ENCODE measurements around the gene FSD2. TPM values are rescaled to one million over a fixed set of nuclear protein-coding genes. Genes with fewer than 3 reads are reported as not detected.

Gene FSD2
- total and polyA plus RNA-seq, 9 of the 15 experiments (the other 6 are each of a cell fraction or from before 2014, with no cell fraction given), result 0.01 to 0.06 TPM; not detected in 7

DNA sequence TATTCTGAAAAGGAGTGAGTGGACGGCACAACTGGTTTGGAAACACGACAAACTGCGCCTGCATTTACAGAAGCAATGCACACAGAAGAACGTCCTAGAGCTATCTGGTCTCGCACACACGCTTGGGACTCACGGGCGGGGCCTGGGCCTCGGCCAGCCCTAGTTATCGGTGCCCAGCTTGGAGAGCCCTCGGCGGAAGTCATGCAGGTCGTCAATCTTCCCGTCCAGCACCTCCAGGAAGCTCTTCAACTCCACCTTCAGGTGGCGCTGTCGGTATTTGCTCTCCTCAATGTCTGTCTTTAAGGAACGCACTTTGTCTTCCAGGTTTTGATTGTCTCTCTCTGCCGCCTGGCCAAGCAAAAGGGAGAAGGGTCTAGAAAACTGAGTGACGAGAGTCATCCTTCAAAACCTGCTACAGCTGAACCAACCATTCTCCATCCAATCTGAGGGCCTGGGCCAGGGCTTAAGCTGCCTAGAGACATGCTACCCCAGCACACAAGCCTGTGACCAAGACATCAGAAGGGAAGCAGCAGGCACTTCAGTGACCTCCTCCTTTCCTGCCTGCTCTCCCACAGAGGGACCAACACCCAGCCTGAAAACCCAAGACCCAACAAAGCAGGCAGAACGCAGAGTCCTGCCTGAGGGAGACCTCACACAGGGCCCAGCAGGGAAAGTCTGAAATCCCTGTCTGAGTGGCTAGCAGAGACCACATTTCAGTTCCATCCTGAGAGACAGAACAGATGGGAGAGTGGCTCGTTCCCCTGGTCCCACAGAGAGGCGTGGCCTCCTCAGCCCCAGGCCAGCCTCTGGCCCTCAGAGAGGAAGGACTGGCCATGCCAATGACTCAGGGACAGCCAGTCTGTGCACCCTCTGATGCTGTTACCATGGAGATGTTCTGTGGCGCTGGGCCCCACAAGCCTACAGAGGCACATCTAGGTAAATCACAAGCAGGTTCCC is 44.0 kb upstream of the FSD2 start (continued):
- TF ChIP-seq, protein P1, sequence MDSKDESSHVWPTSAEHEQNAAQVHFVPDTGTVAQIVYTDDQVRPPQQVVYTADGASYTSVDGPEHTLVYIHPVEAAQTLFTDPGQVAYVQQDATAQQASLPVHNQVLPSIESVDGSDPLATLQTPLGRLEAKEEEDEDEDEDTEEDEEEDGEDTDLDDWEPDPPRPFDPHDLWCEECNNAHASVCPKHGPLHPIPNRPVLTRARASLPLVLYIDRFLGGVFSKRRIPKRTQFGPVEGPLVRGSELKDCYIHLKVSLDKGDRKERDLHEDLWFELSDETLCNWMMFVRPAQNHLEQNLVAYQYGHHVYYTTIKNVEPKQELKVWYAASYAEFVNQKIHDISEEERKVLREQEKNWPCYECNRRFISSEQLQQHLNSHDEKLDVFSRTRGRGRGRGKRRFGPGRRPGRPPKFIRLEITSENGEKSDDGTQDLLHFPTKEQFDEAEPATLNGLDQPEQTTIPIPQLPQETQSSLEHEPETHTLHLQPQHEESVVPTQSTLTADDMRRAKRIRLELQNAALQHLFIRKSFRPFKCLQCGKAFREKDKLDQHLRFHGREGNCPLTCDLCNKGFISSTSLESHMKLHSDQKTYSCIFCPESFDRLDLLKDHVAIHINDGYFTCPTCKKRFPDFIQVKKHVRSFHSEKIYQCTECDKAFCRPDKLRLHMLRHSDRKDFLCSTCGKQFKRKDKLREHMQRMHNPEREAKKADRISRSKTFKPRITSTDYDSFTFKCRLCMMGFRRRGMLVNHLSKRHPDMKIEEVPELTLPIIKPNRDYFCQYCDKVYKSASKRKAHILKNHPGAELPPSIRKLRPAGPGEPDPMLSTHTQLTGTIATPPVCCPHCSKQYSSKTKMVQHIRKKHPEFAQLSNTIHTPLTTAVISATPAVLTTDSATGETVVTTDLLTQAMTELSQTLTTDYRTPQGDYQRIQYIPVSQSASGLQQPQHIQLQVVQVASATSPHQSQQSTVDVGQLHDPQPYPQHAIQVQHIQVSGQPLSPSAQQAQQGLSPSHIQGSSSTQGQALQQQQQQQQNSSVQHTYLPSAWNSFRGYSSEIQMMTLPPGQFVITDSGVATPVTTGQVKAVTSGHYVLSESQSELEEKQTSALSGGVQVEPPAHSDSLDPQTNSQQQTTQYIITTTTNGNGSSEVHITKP (IDR thresholded peaks at IDR 0.05; ENCODE audit: partially characterized antibody), result no peak
- no peak for TF ChIP-seq RBM14 (IDR thresholded peaks at IDR 0.05; ENCODE audit: borderline replicate concordance, insufficient read depth, low read depth, low read length)
- TF ChIP-seq TAF9B (IDR thresholded peaks at IDR 0.05; ENCODE audit: partially characterized antibody), result no peak
- no peak for TF ChIP-seq ZNF316 (IDR thresholded peaks at IDR 0.05)
- TF ChIP-seq ZEB2 (IDR thresholded peaks at IDR 0.05), result no peak
- no peak for TF ChIP-seq HSF4 (CRISPR knock-in tag; IDR thresholded peaks at IDR 0.05; ENCODE audit: borderline replicate concordance)
- no peak for TF ChIP-seq POU5F1 (IDR thresholded peaks at IDR 0.05; ENCODE audit: borderline replicate concordance, low read depth, low read length, partially characterized antibody)
- TF ChIP-seq ESRRA (IDR thresholded peaks at IDR 0.05; ENCODE audit: borderline replicate concordance, low read depth), result peak; percentile 50; the same call in 1 of the 2 replicates
- TF ChIP-seq, protein P2, sequence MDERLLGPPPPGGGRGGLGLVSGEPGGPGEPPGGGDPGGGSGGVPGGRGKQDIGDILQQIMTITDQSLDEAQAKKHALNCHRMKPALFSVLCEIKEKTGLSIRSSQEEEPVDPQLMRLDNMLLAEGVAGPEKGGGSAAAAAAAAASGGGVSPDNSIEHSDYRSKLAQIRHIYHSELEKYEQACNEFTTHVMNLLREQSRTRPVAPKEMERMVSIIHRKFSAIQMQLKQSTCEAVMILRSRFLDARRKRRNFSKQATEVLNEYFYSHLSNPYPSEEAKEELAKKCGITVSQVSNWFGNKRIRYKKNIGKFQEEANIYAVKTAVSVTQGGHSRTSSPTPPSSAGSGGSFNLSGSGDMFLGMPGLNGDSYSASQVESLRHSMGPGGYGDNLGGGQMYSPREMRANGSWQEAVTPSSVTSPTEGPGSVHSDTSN (CRISPR knock-in tag; IDR thresholded peaks at IDR 0.05; ENCODE audit: low read depth), result peak; percentile 73
- TF ChIP-seq, protein P2 (tag; conservative IDR thresholded peaks at IDR 0.05; ENCODE audit: low read depth), result peak; percentile 99
- no peak for TF ChIP-seq MCM7 (IDR thresholded peaks at IDR 0.05)
- TF ChIP-seq ZNF121 (CRISPR knock-in tag; conservative IDR thresholded peaks at IDR 0.05), result no peak
- peak; percentile 82 for TF ChIP-seq GTF2F1 (IDR thresholded peaks at IDR 0.05; ENCODE audit: low read depth, low read length)
- no peak for TF ChIP-seq TEAD2 (tag; IDR thresholded peaks at IDR 0.05)
- TF ChIP-seq, protein P3, sequence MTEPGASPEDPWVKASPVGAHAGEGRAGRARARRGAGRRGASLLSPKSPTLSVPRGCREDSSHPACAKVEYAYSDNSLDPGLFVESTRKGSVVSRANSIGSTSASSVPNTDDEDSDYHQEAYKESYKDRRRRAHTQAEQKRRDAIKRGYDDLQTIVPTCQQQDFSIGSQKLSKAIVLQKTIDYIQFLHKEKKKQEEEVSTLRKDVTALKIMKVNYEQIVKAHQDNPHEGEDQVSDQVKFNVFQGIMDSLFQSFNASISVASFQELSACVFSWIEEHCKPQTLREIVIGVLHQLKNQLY (CRISPR knock-in tag; conservative IDR thresholded peaks at IDR 0.05), result no peak
- 0 out of 2 replicates have a peak, but pooled peaks have one; percentile 17 for TF ChIP-seq ZBTB17 (CRISPR knock-in tag; IDR thresholded peaks at IDR 0.05)
- TF ChIP-seq NR2C1 (IDR thresholded peaks at IDR 0.05), result no peak
- TF ChIP-seq NR2C1 (tag; IDR thresholded peaks at IDR 0.05), result no peak
- TF ChIP-seq HDAC8 (tag; IDR thresholded peaks at IDR 0.05), result no peak
- peak; percentile 91 for TF ChIP-seq CTBP1 (IDR thresholded peaks at IDR 0.05; ENCODE audit: borderline replicate concordance)
- TF ChIP-seq ZNF124 (CRISPR knock-in tag; IDR thresholded peaks at IDR 0.05), result no peak
- no peak for TF ChIP-seq E2F3 (CRISPR knock-in tag; IDR thresholded peaks at IDR 0.05)
- TF ChIP-seq HIVEP1 (CRISPR knock-in tag; IDR thresholded peaks at IDR 0.05), result no peak
